ENCODE data around the gene PPP1R14B. TPM values are rescaled to one million over a fixed set of nuclear protein-coding genes. Genes with fewer than 3 reads are reported as not detected.

The PPP1R14B gene
- total RNA-seq, 3 donors from 2014 or later: 73.6 to 142 (median 87.5) TPM

DNA sequence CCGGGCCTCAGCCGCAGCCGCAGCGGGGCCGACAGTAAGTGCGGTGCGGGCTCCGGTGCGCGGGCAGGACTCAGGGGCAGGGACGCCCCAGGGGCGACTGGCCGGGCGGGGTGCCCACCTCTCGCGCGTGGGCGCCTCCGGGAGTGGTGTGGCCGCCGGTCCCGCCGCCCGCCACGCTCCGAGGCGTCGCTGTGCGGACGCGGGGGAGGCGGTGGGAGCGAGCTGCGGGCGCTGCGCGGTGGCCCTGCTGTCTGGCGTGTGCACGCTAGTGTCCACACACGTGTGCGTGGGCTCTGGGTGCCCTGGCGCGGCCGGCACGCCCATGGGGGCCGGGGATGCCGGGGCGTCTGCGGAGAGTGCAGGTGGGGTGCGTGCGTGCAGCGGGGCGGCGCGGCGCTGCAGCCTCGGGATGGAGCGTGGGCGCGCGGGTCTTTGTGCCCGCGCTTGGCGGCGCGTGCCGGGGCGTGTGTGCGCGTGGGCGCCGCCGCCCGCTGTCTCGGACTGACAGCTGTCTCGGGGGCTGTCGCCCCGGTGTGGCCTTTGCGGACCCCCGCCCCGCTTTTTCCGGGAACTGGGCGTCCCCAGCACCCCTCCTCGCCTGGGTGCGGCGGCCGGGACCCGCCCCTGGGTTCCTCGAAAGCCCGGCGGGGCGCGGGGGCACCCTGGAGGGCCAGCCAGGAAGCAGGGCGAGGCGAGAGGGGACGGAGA lies 45.2 kb upstream of the PPP1R14B start:
- no peak overlapping the region for H3K4me3 ChIP-seq
- DNase-seq (no peak), ATAC-seq (peak; percentile 22)
- TF ChIP-seq, protein P1, sequence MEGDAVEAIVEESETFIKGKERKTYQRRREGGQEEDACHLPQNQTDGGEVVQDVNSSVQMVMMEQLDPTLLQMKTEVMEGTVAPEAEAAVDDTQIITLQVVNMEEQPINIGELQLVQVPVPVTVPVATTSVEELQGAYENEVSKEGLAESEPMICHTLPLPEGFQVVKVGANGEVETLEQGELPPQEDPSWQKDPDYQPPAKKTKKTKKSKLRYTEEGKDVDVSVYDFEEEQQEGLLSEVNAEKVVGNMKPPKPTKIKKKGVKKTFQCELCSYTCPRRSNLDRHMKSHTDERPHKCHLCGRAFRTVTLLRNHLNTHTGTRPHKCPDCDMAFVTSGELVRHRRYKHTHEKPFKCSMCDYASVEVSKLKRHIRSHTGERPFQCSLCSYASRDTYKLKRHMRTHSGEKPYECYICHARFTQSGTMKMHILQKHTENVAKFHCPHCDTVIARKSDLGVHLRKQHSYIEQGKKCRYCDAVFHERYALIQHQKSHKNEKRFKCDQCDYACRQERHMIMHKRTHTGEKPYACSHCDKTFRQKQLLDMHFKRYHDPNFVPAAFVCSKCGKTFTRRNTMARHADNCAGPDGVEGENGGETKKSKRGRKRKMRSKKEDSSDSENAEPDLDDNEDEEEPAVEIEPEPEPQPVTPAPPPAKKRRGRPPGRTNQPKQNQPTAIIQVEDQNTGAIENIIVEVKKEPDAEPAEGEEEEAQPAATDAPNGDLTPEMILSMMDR (IDR thresholded peaks at IDR 0.05): no peak
- no peaks in the 10 kb centered on the region for H3K9me3 ChIP-seq
- intact Hi-C loops (cut with DNase I, micrococcal nuclease): no loop called here
- no peaks in the 10 kb centered on the region for H3K36me3 ChIP-seq (ENCODE audit: low read depth)
- peaks cover 13% of the 10 kb centered on the region for H3K4me1 ChIP-seq (ENCODE audit: low read depth)

DNA sequence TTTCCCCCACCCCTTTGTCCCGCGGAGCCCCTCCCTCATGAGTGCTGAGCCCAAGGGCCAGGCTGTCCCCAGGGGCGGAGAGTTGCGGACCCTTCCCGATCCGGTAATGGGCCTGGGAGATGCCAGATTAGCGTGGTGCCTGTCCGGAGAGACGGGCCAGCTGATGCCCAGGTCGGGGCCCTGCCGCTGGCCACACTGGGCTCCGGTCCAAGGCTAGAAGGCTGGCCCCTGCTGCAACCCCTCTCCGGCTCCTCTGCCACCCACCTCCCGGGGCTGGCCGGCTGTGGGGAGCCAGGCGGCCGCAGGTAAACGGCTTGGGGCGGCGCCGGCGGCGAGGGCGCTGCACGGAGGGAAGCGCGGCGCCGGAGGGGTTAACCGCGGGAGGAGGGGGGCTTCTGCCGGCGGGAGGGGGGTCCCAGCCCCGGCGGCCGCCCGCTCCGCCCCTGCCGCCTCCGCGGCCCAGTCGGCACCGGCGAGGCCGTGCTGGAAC lies 44.6 kb upstream of the PPP1R14B start, which contains the start of gene KCNK4:
TSS of gene KCNK4 (plus strand) at position 41 of the 490 bp plus-strand sequence. CDS start 1,717 bp downstream, outside the sequence.
- H3K4me1 ChIP-seq (ENCODE audit: low read depth): peaks cover 18% of the 10 kb centered on the region
- H3K36me3 ChIP-seq (ENCODE audit: low read depth): no peaks in the 10 kb centered on the region
- H3K9me3 ChIP-seq: no peaks in the 10 kb centered on the region
- TF ChIP-seq, protein P1 (IDR thresholded peaks at IDR 0.05): no peak
- ATAC-seq: no peak
- no peak within 1 kb of the TSS for H3K4me3 ChIP-seq
- intact Hi-C loops (cut with DNase I, micrococcal nuclease): no loop called here
- DNase-seq: no peak

DNA sequence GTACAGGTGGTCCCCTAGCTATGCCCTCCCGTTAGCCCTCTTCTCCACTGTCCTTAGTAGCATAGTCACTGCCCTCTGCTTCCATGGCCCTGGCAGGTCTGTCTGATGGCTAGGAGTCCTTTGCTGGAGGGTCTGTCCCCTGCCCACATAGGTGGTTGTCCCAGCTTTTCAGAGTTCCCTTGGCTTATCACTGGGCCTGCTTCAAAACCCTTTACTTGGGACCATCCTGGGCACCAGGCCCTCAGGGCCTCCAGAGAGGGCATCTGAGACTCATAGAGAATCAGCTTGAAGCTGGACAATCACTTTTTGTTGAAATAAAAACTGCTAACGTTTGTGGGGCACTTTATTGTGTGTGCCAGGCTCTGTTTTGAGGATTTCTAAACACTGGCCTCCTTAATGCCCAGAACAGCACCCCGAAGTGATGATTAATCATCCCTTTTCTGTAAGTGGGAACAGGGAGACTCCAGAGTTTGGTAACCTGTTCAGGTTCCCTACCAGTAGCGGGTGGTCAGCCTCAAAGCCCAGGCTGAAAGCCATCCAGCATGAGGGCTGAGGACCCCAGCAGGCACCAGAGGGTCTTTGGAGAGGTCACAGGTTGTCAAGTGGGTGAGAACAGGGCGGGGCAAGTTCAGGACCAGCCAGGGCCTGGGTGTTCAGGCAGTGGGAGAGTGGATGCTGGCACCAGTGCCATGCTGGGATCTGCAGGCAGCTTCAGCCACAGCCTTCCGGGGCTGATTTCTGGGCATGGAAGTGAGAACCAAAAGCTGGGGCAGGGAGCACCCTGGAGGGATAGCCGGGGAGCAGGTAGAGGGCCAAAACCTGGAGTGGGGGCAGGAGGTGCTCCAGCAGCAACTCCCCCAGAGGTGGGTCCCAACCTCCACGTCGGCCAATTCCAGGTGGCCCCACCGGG lies 43.9 kb upstream of the PPP1R14B start:
- DNase-seq: no peak
- H3K9me3 ChIP-seq: no peaks in the 10 kb centered on the region
- no peak for ATAC-seq
- H3K4me1 ChIP-seq (ENCODE audit: low read depth): peaks cover 22% of the 10 kb centered on the region
- intact Hi-C loops (cut with DNase I, micrococcal nuclease): no loop called here
- no peak overlapping the region for H3K4me3 ChIP-seq
- no peaks in the 10 kb centered on the region for H3K36me3 ChIP-seq (ENCODE audit: low read depth)
- TF ChIP-seq, protein P1 (IDR thresholded peaks at IDR 0.05): no peak

DNA sequence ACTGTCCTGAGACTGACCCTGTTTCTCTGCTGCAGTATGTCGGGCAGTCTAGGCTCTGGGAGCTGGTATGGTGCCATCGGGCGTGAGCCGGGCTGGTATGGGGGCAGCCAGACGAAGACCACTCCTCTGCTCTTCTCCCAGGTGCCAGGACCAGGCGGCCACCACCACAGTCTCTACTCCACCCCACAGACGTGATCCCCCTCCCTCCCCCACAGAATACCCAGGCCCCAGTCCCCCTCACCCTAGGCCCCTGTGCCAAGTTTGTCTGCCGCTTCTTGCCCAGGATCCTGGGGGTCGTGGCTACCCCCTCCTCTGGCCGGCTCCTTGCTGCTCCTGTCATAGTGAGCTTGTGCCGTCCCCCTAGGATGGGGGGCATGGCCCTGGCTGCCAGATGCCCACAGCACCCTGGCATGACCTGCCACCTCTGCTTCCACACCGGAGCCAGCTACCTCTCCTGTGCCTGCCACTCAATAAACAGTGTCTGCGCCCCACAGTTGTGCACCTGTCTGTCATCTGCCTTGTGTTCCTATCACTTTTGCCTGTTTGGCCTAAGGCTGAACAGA lies 42.3 kb upstream of the PPP1R14B start:
- no peak for ATAC-seq
- intact Hi-C loops (cut with DNase I, micrococcal nuclease): no loop called here
- no peak overlapping the region for H3K4me3 ChIP-seq
- peaks cover 22% of the 10 kb centered on the region for H3K4me1 ChIP-seq (ENCODE audit: low read depth)
- H3K36me3 ChIP-seq (ENCODE audit: low read depth): no peaks in the 10 kb centered on the region
- TF ChIP-seq, protein P1 (IDR thresholded peaks at IDR 0.05): no peak
- H3K9me3 ChIP-seq: no peaks in the 10 kb centered on the region
- no peak for DNase-seq

DNA sequence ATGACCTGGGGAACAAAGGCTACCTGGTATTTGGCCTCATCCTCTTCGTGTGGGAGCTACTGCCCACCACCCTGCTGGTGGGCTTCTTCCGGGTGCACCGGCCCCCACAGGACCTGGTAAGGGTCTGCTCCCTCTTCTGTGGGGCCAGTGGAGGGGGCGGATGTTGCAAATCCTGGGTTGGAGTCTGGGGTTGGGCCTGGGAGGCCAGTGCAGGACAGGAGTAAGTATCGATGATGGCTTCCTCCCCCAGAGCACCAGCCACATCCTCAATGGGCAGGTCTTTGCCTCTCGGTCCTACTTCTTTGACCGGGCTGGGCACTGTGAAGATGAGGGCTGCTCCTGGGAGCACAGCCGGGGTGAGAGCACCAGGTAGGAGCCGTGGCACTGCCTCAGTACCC lies 41.6 kb upstream of the PPP1R14B start:
- ATAC-seq (no peak), DNase-seq (no peak)
- no peaks in the 10 kb centered on the region for H3K36me3 ChIP-seq (ENCODE audit: low read depth)
- peaks cover 30% of the 10 kb centered on the region for H3K4me1 ChIP-seq (ENCODE audit: low read depth)
- no peaks in the 10 kb centered on the region for H3K9me3 ChIP-seq
- intact Hi-C loops (cut with DNase I, micrococcal nuclease): no loop called here
- TF ChIP-seq, protein P1 (IDR thresholded peaks at IDR 0.05): no peak
- no peak overlapping the region for H3K4me3 ChIP-seq

Data from mucosa of descending colon (tissue), 3 donors.